ENCODE measurements around the gene ZBTB42.

The ZBTB42 gene

GRCh38 chr14:104841730-104842129 lies 40.8 kb downstream of the ZBTB42 start:
- no peaks in the 10 kb centered on the region for H3F3A ChIP-seq (ENCODE audit: control insufficient read depth, insufficient read depth)
- no peak overlapping the region for H3K4me3 ChIP-seq (ENCODE audit: low read length)
- H4K20me1 ChIP-seq (ENCODE audit: control insufficient read depth, insufficient read depth, low read depth, low read length) = no peaks in the 10 kb centered on the region
- H3K9me2 ChIP-seq (replicated peaks; ENCODE audit: control insufficient read depth, low read length) = no peaks in the 10 kb centered on the region
- H3K4me2 ChIP-seq (ENCODE audit: low read length) = no peak overlapping the region
- H3K27ac ChIP-seq (ENCODE audit: low read depth, low read length) = no peak overlapping the region
- peaks cover 37% of the 10 kb centered on the region for H3K27me3 ChIP-seq (ENCODE audit: control insufficient read depth, low read length)
- no peaks in the 10 kb centered on the region for H3K36me3 ChIP-seq (ENCODE audit: control insufficient read depth, low read length)
- no peaks in the 10 kb centered on the region for H3K4me1 ChIP-seq (ENCODE audit: control insufficient read depth, low read length)
- H3K79me2 ChIP-seq (ENCODE audit: control insufficient read depth, low read length) = no peaks in the 10 kb centered on the region
- TF ChIP-seq, protein P1, sequence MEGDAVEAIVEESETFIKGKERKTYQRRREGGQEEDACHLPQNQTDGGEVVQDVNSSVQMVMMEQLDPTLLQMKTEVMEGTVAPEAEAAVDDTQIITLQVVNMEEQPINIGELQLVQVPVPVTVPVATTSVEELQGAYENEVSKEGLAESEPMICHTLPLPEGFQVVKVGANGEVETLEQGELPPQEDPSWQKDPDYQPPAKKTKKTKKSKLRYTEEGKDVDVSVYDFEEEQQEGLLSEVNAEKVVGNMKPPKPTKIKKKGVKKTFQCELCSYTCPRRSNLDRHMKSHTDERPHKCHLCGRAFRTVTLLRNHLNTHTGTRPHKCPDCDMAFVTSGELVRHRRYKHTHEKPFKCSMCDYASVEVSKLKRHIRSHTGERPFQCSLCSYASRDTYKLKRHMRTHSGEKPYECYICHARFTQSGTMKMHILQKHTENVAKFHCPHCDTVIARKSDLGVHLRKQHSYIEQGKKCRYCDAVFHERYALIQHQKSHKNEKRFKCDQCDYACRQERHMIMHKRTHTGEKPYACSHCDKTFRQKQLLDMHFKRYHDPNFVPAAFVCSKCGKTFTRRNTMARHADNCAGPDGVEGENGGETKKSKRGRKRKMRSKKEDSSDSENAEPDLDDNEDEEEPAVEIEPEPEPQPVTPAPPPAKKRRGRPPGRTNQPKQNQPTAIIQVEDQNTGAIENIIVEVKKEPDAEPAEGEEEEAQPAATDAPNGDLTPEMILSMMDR (IDR thresholded peaks at IDR 0.05; ENCODE audit: low read depth, low read length, poor library complexity, severe bottlenecking) = no peak
- no peak for TF ChIP-seq EZH2phosphoT487 (IDR thresholded peaks at IDR 0.05; ENCODE audit: borderline replicate concordance, low read length)
- no peaks in the 10 kb centered on the region for H3K9me3 ChIP-seq (ENCODE audit: control insufficient read depth, insufficient read depth, low read length)

- H3K9me3 ChIP-seq (ENCODE audit: control insufficient read depth, insufficient read depth, low read length) = no peaks in the 10 kb centered on the region
- H3K4me3 ChIP-seq (ENCODE audit: low read length) = no peak overlapping the region
- no peak overlapping the region for H3K27ac ChIP-seq (ENCODE audit: low read depth, low read length)
- H3K4me2 ChIP-seq (ENCODE audit: low read length) = no peak overlapping the region
- no peaks in the 10 kb centered on the region for H3K9me2 ChIP-seq (replicated peaks; ENCODE audit: control insufficient read depth, low read length)
- H4K20me1 ChIP-seq (ENCODE audit: control insufficient read depth, insufficient read depth, low read depth, low read length) = no peaks in the 10 kb centered on the region
- H3K4me1 ChIP-seq (ENCODE audit: control insufficient read depth, low read length) = no peaks in the 10 kb centered on the region
- no peaks in the 10 kb centered on the region for H3K79me2 ChIP-seq (ENCODE audit: control insufficient read depth, low read length)
- H3F3A ChIP-seq (ENCODE audit: control insufficient read depth, insufficient read depth) = no peaks in the 10 kb centered on the region
- TF ChIP-seq, protein P1 (IDR thresholded peaks at IDR 0.05; ENCODE audit: low read depth, low read length, poor library complexity, severe bottlenecking) = no peak
- H3K27me3 ChIP-seq (ENCODE audit: control insufficient read depth, low read length) = peaks cover 38% of the 10 kb centered on the region
- no peaks in the 10 kb centered on the region for H3K36me3 ChIP-seq (ENCODE audit: control insufficient read depth, low read length)
Measured at GRCh38 chr14:104843006-104843405, 42.1 kb downstream of the ZBTB42 start.

DNA sequence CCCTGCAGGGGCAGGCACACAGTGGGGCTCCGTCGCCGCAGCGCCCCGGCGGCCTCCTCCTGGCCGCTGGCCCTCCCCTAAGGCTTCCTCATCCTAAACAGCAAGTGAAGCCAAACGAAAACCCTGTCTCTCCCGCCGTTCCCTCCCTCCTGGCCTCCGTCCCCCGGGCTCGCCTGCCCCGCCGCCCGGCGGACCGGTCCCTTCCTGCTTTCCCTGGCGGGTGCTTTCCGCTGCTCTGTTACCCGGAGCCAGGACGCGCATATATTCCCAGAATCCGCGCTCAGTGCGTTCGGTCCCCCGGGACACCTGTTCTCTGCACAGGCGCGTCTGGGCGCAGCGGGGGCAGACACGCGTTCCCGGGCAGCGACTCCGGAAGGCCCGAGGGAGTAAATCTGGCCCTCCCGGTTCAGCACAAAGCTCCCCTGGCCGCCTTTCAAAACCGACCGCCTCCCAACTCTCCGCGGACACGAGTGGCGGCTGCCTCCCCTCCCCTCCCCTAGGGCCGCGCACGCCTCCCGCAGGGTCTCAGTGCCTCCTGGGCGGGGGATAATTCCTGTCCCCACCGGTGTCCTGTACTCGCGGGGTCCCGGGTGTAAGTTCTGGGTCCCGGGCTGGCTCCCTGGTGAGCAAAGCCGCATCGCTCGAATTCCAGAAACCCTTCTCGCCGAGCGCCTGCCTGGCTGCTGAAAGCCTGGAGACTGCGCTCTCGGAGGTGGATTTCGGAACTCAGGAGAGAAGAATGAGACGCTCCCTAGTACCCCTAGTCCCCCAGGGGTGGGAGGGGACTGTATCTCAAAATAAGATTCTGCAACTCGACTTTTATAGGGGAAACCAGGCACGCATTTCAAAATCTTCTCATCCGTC lies 42.8 kb downstream of the ZBTB42 start:
- H3K4me3 ChIP-seq (ENCODE audit: low read length) = no peak overlapping the region
- no peak for TF ChIP-seq EZH2phosphoT487 (IDR thresholded peaks at IDR 0.05; ENCODE audit: borderline replicate concordance, low read length)
- TF ChIP-seq, protein P1 (IDR thresholded peaks at IDR 0.05; ENCODE audit: low read depth, low read length, poor library complexity, severe bottlenecking) = no peak
- no peaks in the 10 kb centered on the region for H3K9me3 ChIP-seq (ENCODE audit: control insufficient read depth, insufficient read depth, low read length)
- H3K27me3 ChIP-seq (ENCODE audit: control insufficient read depth, low read length) = peaks cover 38% of the 10 kb centered on the region
- no peaks in the 10 kb centered on the region for H3K9me2 ChIP-seq (replicated peaks; ENCODE audit: control insufficient read depth, low read length)
- no peaks in the 10 kb centered on the region for H3K36me3 ChIP-seq (ENCODE audit: control insufficient read depth, low read length)
- no peaks in the 10 kb centered on the region for H3K79me2 ChIP-seq (ENCODE audit: control insufficient read depth, low read length)
- no peaks in the 10 kb centered on the region for H4K20me1 ChIP-seq (ENCODE audit: control insufficient read depth, insufficient read depth, low read depth, low read length)
- no peak overlapping the region for H3K4me2 ChIP-seq (ENCODE audit: low read length)
- H3K4me1 ChIP-seq (ENCODE audit: control insufficient read depth, low read length) = no peaks in the 10 kb centered on the region
- no peak overlapping the region for H3K27ac ChIP-seq (ENCODE audit: low read depth, low read length)
- no peaks in the 10 kb centered on the region for H3F3A ChIP-seq (ENCODE audit: control insufficient read depth, insufficient read depth)

Measured in DOHH2 (cell line).